SK-N-SH treated with all-trans-retinoic acid at 6 μM for 48 hours (cell line): Measurements from ENCODE around the gene FARS2.

Source experiments
- CREB5 ChIP-seq: fragments of 250-450 bp; sonication (Bioruptor Pico); IDR thresholded peaks from 2 replicates; pipeline ENCODE4 v1.5.1; 2020; ENCODE audit warnings: low read depth, mild to moderate bottlenecking, moderate library complexity
- CSDC2 ChIP-seq: fragments of 250-450 bp; sonication (Bioruptor Pico); IDR thresholded peaks from 2 replicates; pipeline ENCODE4 v1.5.0; 2020; ENCODE audit warnings: mild to moderate bottlenecking, moderate library complexity
- ISL1 ChIP-seq: fragments of 250-450 bp; sonication (Bioruptor Pico); IDR thresholded peaks from 2 replicates; pipeline ENCODE4 v2.1.2; 2022; ENCODE audit warnings: mild to moderate bottlenecking, moderate library complexity
- OSR1 ChIP-seq: fragments of 250-450 bp; sonication (Bioruptor Pico); IDR thresholded peaks from 2 replicates; pipeline ENCODE4 v1.8.0; 2022; ENCODE audit warnings: moderate library complexity, mild to moderate bottlenecking, inconsistent platforms
- PATZ1 ChIP-seq: fragments of 250-450 bp; sonication (Bioruptor Pico); IDR thresholded peaks from 2 replicates; pipeline ENCODE4 v1.8.0; 2020; ENCODE audit warnings: mild to moderate bottlenecking, moderate library complexity, borderline replicate concordance
- PPARA ChIP-seq: fragments of 250-450 bp; sonication (Bioruptor Pico); IDR thresholded peaks from 2 replicates; pipeline ENCODE4 v1.5.0; 2020; ENCODE audit warnings: mild to moderate bottlenecking, borderline replicate concordance
- ZNF8 ChIP-seq: fragments of 450-650 bp; formaldehyde crosslinking; IDR thresholded peaks from 2 replicates; pipeline ENCODE4 v1.5.0; 2020; ENCODE audit warnings: mild to moderate bottlenecking, moderate library complexity

- TF ChIP-seq ZNF8 (CRISPR knock-in tag) = no peak
- no peak for TF ChIP-seq PATZ1 (CRISPR knock-in tag)
- TF ChIP-seq OSR1 (CRISPR knock-in tag) = no peak
- TF ChIP-seq ISL1 = no peak
- TF ChIP-seq PPARA (CRISPR knock-in tag) = no peak
- TF ChIP-seq CREB5 = no peak
- no peak for TF ChIP-seq CSDC2 (CRISPR knock-in tag)
Observed at GRCh38 chr6:5302220-5302946, 41.1 kb downstream of the FARS2 start.
